Measurements from ENCODE around the gene ECI1.
"Not testable (repeated sequence)": the region's sequence is repeated elsewhere in the genome, so short reads cannot be mapped to it uniquely, and the experiment has no call there.

ECI1 gene

GRCh38 chr16:2260250-2260649 is 8.9 kb upstream of the ECI1 start:
- no peak for DNase-seq (ENCODE audit: low read depth in 2 of 2)
- H3K4me3 ChIP-seq (replicated peaks in 1 of 2; ENCODE audit: low read depth in 2 of 2, low read length in 2 of 2), result no peak overlapping the region
- TF ChIP-seq, protein P1, sequence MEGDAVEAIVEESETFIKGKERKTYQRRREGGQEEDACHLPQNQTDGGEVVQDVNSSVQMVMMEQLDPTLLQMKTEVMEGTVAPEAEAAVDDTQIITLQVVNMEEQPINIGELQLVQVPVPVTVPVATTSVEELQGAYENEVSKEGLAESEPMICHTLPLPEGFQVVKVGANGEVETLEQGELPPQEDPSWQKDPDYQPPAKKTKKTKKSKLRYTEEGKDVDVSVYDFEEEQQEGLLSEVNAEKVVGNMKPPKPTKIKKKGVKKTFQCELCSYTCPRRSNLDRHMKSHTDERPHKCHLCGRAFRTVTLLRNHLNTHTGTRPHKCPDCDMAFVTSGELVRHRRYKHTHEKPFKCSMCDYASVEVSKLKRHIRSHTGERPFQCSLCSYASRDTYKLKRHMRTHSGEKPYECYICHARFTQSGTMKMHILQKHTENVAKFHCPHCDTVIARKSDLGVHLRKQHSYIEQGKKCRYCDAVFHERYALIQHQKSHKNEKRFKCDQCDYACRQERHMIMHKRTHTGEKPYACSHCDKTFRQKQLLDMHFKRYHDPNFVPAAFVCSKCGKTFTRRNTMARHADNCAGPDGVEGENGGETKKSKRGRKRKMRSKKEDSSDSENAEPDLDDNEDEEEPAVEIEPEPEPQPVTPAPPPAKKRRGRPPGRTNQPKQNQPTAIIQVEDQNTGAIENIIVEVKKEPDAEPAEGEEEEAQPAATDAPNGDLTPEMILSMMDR (IDR thresholded peaks at IDR 0.05; ENCODE audit: low read depth, low read length), result no peak

- not testable (repeated sequence) for H3K4me3 ChIP-seq (replicated peaks in 1 of 2; ENCODE audit: low read depth in 2 of 2, low read length in 2 of 2); DNase-seq (ENCODE audit: low read depth in 2 of 2)
These were observed 7.1 kb upstream of the ECI1 start for GRCh38 chr16:2258530-2258929.

DNA sequence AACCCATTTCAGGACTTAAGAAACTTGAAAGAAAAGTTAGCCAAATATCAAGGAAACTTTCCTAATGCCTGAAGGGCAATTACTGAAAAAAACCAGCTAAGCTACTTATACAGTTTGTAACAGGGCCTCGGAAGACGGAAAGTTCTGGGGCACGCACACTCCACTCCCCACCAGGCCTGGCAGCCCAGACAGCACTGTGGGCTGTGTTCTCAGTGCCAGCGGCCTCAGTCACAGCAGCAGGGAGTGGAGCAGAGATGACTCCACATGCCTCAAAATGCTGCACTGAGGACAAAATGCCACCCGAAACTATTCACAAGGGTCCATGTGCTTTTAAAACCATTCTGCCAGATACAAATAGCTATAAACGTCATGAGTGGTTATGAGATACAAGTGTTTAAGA is 6.3 kb upstream of the ECI1 start:
- H3K4me3 ChIP-seq (replicated peaks in 1 of 2; ENCODE audit: low read depth in 2 of 2, low read length in 2 of 2), result no peak overlapping the region
- TF ChIP-seq, protein P1 (IDR thresholded peaks at IDR 0.05; ENCODE audit: low read depth, low read length), result no peak
- no peak for DNase-seq (ENCODE audit: low read depth in 2 of 2)

GRCh38 chr16:2256531-2257140 is 5.2 kb upstream of the ECI1 start:
- TF ChIP-seq, protein P1 (IDR thresholded peaks at IDR 0.05; ENCODE audit: low read depth, low read length), result no peak
- no peak overlapping the region for H3K4me3 ChIP-seq (replicated peaks in 1 of 2; ENCODE audit: low read depth in 2 of 2, low read length in 2 of 2)
- no peak for DNase-seq (ENCODE audit: low read depth in 2 of 2)

- no peak for DNase-seq (ENCODE audit: low read depth in 2 of 2)
- TF ChIP-seq, protein P1 (IDR thresholded peaks at IDR 0.05; ENCODE audit: low read depth, low read length), result no peak
- H3K4me3 ChIP-seq (replicated peaks in 1 of 2; ENCODE audit: low read depth in 2 of 2, low read length in 2 of 2), result no peak overlapping the region
These were observed 1.9 kb upstream of the ECI1 start for GRCh38 chr16:2253293-2253692.

DNA sequence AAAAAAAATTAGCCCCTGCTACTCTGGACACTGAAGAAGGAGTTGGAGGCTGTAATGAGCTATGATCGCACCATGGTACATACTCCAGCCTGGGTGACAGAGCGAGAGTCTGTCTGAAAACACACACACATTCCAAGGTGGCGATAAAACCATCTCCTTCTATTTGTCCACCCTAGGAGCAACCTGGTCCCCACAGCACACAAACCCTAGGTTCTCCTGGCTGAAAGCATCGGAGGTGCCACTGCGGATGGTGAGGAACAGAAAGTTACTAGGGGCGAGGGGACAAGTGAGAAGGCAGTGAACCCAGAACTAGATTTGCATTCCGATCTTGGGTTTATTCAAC is 1.4 kb upstream of the ECI1 start:
- TF ChIP-seq, protein P1 (IDR thresholded peaks at IDR 0.05; ENCODE audit: low read depth, low read length), result no peak
- DNase-seq (ENCODE audit: low read depth in 2 of 2), result no peak
- H3K4me3 ChIP-seq (replicated peaks in 1 of 2; ENCODE audit: low read depth in 2 of 2, low read length in 2 of 2), result no peak overlapping the region

DNA sequence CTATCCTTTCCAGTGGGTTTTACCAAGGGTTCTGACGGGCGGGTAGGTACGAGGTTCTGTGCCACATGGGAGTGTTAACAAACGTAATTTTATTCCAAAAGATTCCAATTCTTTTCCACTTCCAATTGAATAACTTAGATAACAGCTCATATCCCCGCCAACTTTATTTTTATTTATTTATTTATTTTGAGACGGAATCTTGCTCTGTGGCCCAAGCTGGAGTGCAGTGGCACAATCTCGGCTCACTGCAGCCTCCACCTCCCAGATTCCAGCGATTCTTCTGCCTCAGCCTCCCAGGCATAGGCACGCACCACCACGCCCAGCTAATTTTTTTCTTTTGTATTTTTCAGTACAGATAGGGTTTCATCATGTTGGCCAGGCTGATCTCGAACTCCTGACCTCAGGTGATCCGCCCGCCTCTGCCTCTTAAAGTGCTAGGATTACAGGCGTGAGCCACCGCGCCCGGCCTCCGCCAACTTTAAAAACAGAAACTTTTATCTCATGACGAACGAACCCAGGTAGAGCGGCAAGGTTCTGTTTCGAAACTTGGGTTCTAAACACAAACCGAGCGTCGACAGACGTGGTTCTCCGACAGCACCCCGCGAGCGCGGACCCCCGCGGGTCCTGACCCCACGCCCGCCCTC is 613 bp downstream of the ECI1 start:
- DNase-seq (ENCODE audit: low read depth in 2 of 2), result peak; percentile 20 to 49
- peak overlapping the region; percentile 53 to 66 for H3K4me3 ChIP-seq (replicated peaks in 1 of 2; ENCODE audit: low read depth in 2 of 2, low read length in 2 of 2)
- TF ChIP-seq, protein P1 (IDR thresholded peaks at IDR 0.05; ENCODE audit: low read depth, low read length), result no peak
